PC-3 (cell line): Measurements from ENCODE around the gene DCTN3. TPM values are rescaled to one million over a fixed set of nuclear protein-coding genes. Genes with fewer than 3 reads are reported as not detected.

Experiments
- ATAC-seq: fragments of 200-7000 bp; cut with Tn5 transposase; 2 replicates; pipeline ENCODE4 v1.9.1; 2020; ENCODE audit warnings: mild to moderate bottlenecking, moderate library complexity
- BruUV-seq: library from RNA; stranded (reverse); fragments of 400-500 nt; replicated peaks from 2 replicates; lab custom pipeline; 2021; lab: Mats Ljungman, UMichigan
- CTCF ChIA-PET: fragments of 300-600 bp; sonication (Branson Sonifier 250); formaldehyde crosslinking; loops from one replicate; lab custom pipeline; 2022; ENCODE audit warnings: antibody characterized with exemption; lab: Charles Lee
- POLR2A ChIA-PET: fragments of 300-600 bp; sonication (Branson Sonifier 250); formaldehyde crosslinking; loops from one replicate; lab custom pipeline; 2022; ENCODE audit warnings: antibody characterized with exemption; ENCODE audit not compliant: unreplicated experiment; lab: Charles Lee
- DNase-seq: peaks from one replicate; pipeline ENCODE4 v3.0.0-alpha.2; 2015
- H2AFZ ChIP-seq: fragments of 300-600 bp; sonication (generic); 2 replicates; pipeline ENCODE4 v1.6.0; 2016; ENCODE audit warnings: antibody characterized with exemption, low read length
- H3F3A ChIP-seq: fragments of 300-600 bp; sonication (generic); one replicate; pipeline ENCODE4 v1.6.0; 2017; ENCODE audit warnings: antibody characterized with exemption, low read length, control low read depth, mild to moderate bottlenecking; ENCODE audit not compliant: unreplicated experiment
- H3K27ac ChIP-seq: fragments of 300-600 bp; sonication (generic); 2 replicates; pipeline ENCODE4 v1.5.1; 2016; ENCODE audit warnings: mild to moderate bottlenecking, low read length
- H3K27me3 ChIP-seq: fragments of 300-600 bp; sonication (generic); 2 replicates; pipeline ENCODE4 v1.6.1; 2016; ENCODE audit warnings: low read length, mixed read lengths
- H3K36me3 ChIP-seq: fragments of 300-600 bp; sonication (generic); 2 replicates; pipeline ENCODE4 v1.6.1; 2016; ENCODE audit warnings: low read depth, mixed run types, low read length, mixed read lengths
- H3K4me1 ChIP-seq: fragments of 300-600 bp; sonication (generic); 2 replicates; pipeline ENCODE4 v1.5.1; 2016; ENCODE audit warnings: low read length; ENCODE audit not compliant: insufficient read depth
- H3K4me2 ChIP-seq: fragments of 300-600 bp; sonication (generic); 2 replicates; pipeline ENCODE4 v1.6.0; 2016; ENCODE audit warnings: low read length
- H3K4me3 ChIP-seq: fragments of 300-600 bp; sonication (generic); 2 replicates; pipeline ENCODE4 v1.5.1; 2016; ENCODE audit warnings: mild to moderate bottlenecking, low read length, mixed read lengths
- H3K79me2 ChIP-seq: fragments of 300-600 bp; sonication (generic); 2 replicates; pipeline ENCODE4 v1.6.1; 2017; ENCODE audit warnings: low read length, mixed read lengths
- H3K9ac ChIP-seq: fragments of 300-600 bp; sonication (generic); 2 replicates; pipeline ENCODE4 v1.6.0; 2016; ENCODE audit warnings: mild to moderate bottlenecking, low read length
- H3K9me2 ChIP-seq: fragments of 300-600 bp; sonication (generic); replicated peaks from 2 replicates; pipeline ENCODE4 v1.6.1; 2016; ENCODE audit warnings: mixed run types, low read length, mixed read lengths
- H3K9me3 ChIP-seq: fragments of 300-600 bp; sonication (generic); 2 replicates; pipeline ENCODE4 v1.6.1; 2016; ENCODE audit warnings: low read length, mixed read lengths
- H4K20me1 ChIP-seq: fragments of 300-600 bp; sonication (generic); 2 replicates; pipeline ENCODE4 v1.6.1; 2016; ENCODE audit warnings: low read length, mixed read lengths
- EZH2 ChIP-seq: fragments of 300-600 bp; sonication (generic); IDR thresholded peaks from one replicate; pipeline ENCODE4 v1.6.1; 2017; ENCODE audit warnings: antibody characterized with exemption, mild to moderate bottlenecking, low read length; ENCODE audit not compliant: unreplicated experiment
- EZH2phosphoT487 ChIP-seq: fragments of 300-600 bp; sonication (generic); IDR thresholded peaks from 2 replicates; pipeline ENCODE4 v1.6.1; 2018; ENCODE audit warnings: mild to moderate bottlenecking, antibody characterized with exemption, low read length, borderline replicate concordance
- intact Hi-C: fragments of 100-400 bp; cut with micrococcal nuclease; formaldehyde crosslinking; loops from 2 replicates; pipeline ENCODE4 v1.9.0; 2023
- total RNA-seq: library from RNA; depleted of rRNA; stranded (reverse); fragments of >200 nt; gene quantifications from 2 replicates; pipeline ENCODE4 v1.2.3, GENCODE V29; 2014
- TF ChIP-seq, protein P1 (sequence below): fragments of 300-600 bp; sonication (generic); conservative IDR thresholded peaks from 2 replicates; pipeline ENCODE4 v1.5.1; 2017; ENCODE audit warnings: antibody characterized with exemption, low read depth, mild to moderate bottlenecking, low read length

Gene DCTN3
- total RNA-seq, 1 experiment from 2014 or later = 102 TPM

DNA sequence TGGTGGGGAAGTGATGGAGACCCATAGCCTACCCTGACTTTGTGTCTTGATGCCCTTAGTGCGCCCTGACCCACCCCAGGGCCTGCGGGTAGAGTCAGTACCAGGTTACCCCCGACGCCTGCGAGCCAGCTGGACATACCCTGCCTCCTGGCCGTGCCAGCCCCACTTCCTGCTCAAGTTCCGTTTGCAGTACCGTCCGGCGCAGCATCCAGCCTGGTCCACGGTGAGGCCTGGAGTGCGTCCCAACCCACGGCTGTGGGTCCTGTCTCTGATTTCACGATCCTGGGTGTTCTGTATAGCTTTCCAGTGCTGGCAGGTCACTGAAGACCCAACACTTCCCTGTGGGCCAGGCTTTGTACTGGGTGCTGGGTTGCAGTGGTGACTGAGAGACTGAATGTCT is 38.2 kb upstream of the DCTN3 start:
- no peaks in the 10 kb centered on the region for H3K9me3 ChIP-seq
- CTCF ChIA-PET = no interaction called here
- ATAC-seq (no peak), DNase-seq (no peak)
- H3K36me3 ChIP-seq = no peaks in the 10 kb centered on the region
- H4K20me1 ChIP-seq = no peaks in the 10 kb centered on the region
- POLR2A ChIA-PET = no interaction called here
- H3K9ac ChIP-seq = no peak overlapping the region
- H3F3A ChIP-seq = no peaks in the 10 kb centered on the region
- no peaks in the 10 kb centered on the region for H3K27me3 ChIP-seq
- H3K4me2 ChIP-seq = no peak overlapping the region
- TF ChIP-seq EZH2phosphoT487 (no peak), EZH2 (no peak)
- TF ChIP-seq, protein P1, sequence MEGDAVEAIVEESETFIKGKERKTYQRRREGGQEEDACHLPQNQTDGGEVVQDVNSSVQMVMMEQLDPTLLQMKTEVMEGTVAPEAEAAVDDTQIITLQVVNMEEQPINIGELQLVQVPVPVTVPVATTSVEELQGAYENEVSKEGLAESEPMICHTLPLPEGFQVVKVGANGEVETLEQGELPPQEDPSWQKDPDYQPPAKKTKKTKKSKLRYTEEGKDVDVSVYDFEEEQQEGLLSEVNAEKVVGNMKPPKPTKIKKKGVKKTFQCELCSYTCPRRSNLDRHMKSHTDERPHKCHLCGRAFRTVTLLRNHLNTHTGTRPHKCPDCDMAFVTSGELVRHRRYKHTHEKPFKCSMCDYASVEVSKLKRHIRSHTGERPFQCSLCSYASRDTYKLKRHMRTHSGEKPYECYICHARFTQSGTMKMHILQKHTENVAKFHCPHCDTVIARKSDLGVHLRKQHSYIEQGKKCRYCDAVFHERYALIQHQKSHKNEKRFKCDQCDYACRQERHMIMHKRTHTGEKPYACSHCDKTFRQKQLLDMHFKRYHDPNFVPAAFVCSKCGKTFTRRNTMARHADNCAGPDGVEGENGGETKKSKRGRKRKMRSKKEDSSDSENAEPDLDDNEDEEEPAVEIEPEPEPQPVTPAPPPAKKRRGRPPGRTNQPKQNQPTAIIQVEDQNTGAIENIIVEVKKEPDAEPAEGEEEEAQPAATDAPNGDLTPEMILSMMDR = no peak
- no peak overlapping the region for H3K4me3 ChIP-seq
- no peaks in the 10 kb centered on the region for H3K79me2 ChIP-seq
- no peaks in the 10 kb centered on the region for H3K9me2 ChIP-seq
- H2AFZ ChIP-seq = no peak overlapping the region
- peaks cover 3% of the 10 kb centered on the region; the same call in 1 of the 2 replicates for H3K4me1 ChIP-seq
- BruUV-seq = no TSS peak
- intact Hi-C loops = no loop called here
- no peak overlapping the region for H3K27ac ChIP-seq

DNA sequence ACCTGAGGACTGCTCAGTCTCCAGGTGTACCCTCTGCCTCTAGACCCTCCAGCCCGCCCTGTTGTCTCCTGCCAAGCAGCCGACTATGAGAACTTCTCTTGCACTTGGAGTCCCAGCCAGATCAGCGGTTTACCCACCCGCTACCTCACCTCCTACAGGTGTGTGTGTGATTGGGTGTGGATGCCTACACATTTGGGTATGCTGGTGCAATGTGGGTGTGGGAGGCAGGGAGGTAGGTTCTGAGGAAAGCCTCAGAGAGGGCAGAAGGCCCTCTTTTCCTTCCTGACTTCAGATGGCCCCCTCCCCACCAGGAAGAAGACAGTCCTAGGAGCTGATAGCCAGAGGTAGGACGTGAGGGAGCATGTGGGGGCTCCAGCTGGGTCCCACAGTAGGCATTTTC is 36.7 kb upstream of the DCTN3 start:
- H3K27ac ChIP-seq = no peak overlapping the region
- no peaks in the 10 kb centered on the region for H3K36me3 ChIP-seq
- TF ChIP-seq EZH2 = no peak
- TF ChIP-seq EZH2phosphoT487 = no peak
- TF ChIP-seq, protein P1 = no peak
- no peaks in the 10 kb centered on the region for H3K79me2 ChIP-seq
- BruUV-seq = no TSS peak
- DNase-seq = no peak
- H3F3A ChIP-seq = no peaks in the 10 kb centered on the region
- ATAC-seq = no peak
- no peaks in the 10 kb centered on the region for H4K20me1 ChIP-seq
- no peaks in the 10 kb centered on the region for H3K9me3 ChIP-seq
- peaks cover 13% of the 10 kb centered on the region; the same call in 1 of the 2 replicates for H3K4me1 ChIP-seq
- H3K4me2 ChIP-seq = no peak overlapping the region
- H3K9me2 ChIP-seq = no peaks in the 10 kb centered on the region
- H3K9ac ChIP-seq = no peak overlapping the region
- intact Hi-C loops = no loop called here
- no peak overlapping the region for H2AFZ ChIP-seq
- CTCF ChIA-PET = no interaction called here
- POLR2A ChIA-PET = no interaction called here
- no peaks in the 10 kb centered on the region for H3K27me3 ChIP-seq
- H3K4me3 ChIP-seq = no peak overlapping the region

DNA sequence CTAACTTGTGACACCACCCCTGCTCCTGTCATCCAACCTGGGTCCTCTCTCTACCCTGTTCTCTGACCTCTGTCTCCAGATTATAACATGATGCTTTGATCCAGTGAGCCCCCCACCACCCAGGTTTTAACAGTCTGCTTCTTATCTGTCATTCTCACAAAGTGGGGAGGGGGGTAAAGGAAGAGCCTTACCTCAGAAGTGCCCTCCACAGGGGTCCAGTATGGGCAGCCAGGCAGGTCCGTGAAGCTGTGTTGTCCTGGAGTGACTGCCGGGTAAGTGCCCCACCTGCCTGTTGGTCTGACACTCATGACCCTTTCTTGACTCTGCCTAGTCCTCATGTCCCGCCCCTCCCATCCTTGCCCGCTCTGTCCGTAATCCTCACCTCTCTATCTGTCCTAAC is 35.1 kb upstream of the DCTN3 start:
- Histone ChIP-seq H3K4me1 (peaks cover 18% of the 10 kb centered on the region; the same call in 1 of the 2 replicates), H3F3A (no peaks in the 10 kb centered on the region), H3K36me3 (no peaks in the 10 kb centered on the region), H3K9me3 (no peaks in the 10 kb centered on the region), H3K27ac (no peak overlapping the region), H3K9ac (no peak overlapping the region), H2AFZ (no peak overlapping the region), H3K9me2 (no peaks in the 10 kb centered on the region), H3K4me2 (no peak overlapping the region), H3K4me3 (no peak overlapping the region), H3K27me3 (no peaks in the 10 kb centered on the region), H4K20me1 (no peaks in the 10 kb centered on the region), H3K79me2 (no peaks in the 10 kb centered on the region)
- ChIA-PET POLR2A (no interaction called here), CTCF (no interaction called here)
- TF ChIP-seq EZH2phosphoT487 (no peak), EZH2 (no peak)
- DNase-seq (no peak), ATAC-seq (no peak)
- intact Hi-C loops = no loop called here
- BruUV-seq = no TSS peak
